ENCODE measurements around the gene ARHGAP24.

- TF ChIP-seq TOE1 (CRISPR knock-in tag; IDR thresholded peaks at IDR 0.05) (no peak), ARHGAP35 (CRISPR knock-in tag; IDR thresholded peaks at IDR 0.05; ENCODE audit: borderline replicate concordance) (no peak), CENPX (CRISPR knock-in tag; IDR thresholded peaks at IDR 0.05) (no peak), PHF21A (CRISPR knock-in tag; IDR thresholded peaks at IDR 0.05) (no peak)
- TF ChIP-seq, protein P1, sequence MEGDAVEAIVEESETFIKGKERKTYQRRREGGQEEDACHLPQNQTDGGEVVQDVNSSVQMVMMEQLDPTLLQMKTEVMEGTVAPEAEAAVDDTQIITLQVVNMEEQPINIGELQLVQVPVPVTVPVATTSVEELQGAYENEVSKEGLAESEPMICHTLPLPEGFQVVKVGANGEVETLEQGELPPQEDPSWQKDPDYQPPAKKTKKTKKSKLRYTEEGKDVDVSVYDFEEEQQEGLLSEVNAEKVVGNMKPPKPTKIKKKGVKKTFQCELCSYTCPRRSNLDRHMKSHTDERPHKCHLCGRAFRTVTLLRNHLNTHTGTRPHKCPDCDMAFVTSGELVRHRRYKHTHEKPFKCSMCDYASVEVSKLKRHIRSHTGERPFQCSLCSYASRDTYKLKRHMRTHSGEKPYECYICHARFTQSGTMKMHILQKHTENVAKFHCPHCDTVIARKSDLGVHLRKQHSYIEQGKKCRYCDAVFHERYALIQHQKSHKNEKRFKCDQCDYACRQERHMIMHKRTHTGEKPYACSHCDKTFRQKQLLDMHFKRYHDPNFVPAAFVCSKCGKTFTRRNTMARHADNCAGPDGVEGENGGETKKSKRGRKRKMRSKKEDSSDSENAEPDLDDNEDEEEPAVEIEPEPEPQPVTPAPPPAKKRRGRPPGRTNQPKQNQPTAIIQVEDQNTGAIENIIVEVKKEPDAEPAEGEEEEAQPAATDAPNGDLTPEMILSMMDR (CRISPR knock-in tag; IDR thresholded peaks at IDR 0.05): no peak
Measured at GRCh38 chr4:85555206-85555605, 80.3 kb downstream of the ARHGAP24 start.

Measured in HepG2 (cell line).